ENCODE results near the gene SLC9B2. TPM values are rescaled to one million over a fixed set of nuclear protein-coding genes. Genes with fewer than 3 reads are reported as not detected.

SLC9B2 gene
- total RNA-seq, 1 donor from 2014 or later = 18.5 TPM

GRCh38 chr4:103075894-103076746 lies 441 bp downstream of the SLC9B2 start:
- peak in 1 of 2 donors; percentile 65 for DNase-seq (ENCODE audit: low read depth in 2 of 2)

DNA sequence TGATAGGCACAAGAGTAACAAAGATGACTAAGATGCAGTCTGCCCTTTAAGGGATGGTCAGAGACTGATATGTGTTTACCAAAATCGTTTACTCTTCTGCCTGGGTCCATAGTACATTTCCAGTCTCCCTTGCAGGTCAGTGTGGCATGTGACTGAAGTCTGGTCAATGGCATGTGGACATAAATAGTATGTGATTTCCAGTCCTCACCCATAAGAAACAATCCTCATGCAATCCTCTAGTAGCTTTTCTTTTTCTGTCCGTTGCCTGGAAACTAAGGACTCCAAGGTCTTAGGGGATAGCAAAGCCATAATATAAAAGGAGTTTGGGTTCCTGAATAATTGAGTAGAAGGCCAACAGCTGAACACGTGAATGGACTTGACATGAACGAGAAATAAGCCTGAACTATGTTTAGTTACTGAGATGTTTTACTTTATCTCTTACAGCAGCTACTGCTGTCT lies 1.1 kb downstream of the SLC9B2 start:
- DNase-seq (ENCODE audit: low read depth in 2 of 2) = peak in 1 of 2 donors; percentile 7

GRCh38 chr4:103074744-103075434 lies 1.7 kb downstream of the SLC9B2 start:
- peak in 1 of 2 donors; percentile 16 for DNase-seq (ENCODE audit: low read depth in 2 of 2)

- no peak for DNase-seq (ENCODE audit: low read depth in 2 of 2)
Observed at GRCh38 chr4:103073792-103074438, 2.6 kb downstream of the SLC9B2 start.

GRCh38 chr4:103067841-103068547 lies 8.6 kb downstream of the SLC9B2 start:
- DNase-seq (ENCODE audit: low read depth in 2 of 2) = peak in 1 of 2 donors; percentile 2

GRCh38 chr4:103060453-103061148 lies 16.0 kb downstream of the SLC9B2 start:
- DNase-seq (ENCODE audit: low read depth in 2 of 2) = no peak

DNA sequence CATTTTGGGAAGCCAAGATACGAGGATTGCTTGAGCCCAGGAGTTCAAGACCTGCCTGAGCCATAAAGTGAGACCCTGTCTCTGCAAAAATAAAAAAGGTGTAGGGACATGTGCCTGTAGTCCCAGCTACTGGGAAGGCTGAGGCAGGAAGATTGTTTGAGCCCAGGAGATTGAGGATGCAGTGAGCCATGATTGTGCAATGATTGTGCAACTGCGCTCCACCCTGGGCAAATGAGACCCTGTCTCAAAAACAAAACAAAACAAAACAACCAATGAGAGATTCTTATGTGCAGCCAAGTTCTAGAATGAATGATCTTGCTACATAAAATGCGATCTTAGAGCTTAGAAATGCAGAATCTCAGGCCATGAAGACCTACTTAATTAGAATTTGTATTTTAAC lies 22.5 kb downstream of the SLC9B2 start:
- no peak for DNase-seq (ENCODE audit: low read depth in 2 of 2)

GRCh38 chr4:103052779-103053178 lies 23.8 kb downstream of the SLC9B2 start:
- DNase-seq (ENCODE audit: low read depth in 2 of 2) = no peak

GRCh38 chr4:103052145-103052544 lies 24.4 kb downstream of the SLC9B2 start:
- DNase-seq (ENCODE audit: low read depth in 2 of 2) = no peak

- DNase-seq (ENCODE audit: low read depth in 2 of 2) = no peak
Observed at GRCh38 chr4:103050736-103051436, 25.7 kb downstream of the SLC9B2 start.

DNA sequence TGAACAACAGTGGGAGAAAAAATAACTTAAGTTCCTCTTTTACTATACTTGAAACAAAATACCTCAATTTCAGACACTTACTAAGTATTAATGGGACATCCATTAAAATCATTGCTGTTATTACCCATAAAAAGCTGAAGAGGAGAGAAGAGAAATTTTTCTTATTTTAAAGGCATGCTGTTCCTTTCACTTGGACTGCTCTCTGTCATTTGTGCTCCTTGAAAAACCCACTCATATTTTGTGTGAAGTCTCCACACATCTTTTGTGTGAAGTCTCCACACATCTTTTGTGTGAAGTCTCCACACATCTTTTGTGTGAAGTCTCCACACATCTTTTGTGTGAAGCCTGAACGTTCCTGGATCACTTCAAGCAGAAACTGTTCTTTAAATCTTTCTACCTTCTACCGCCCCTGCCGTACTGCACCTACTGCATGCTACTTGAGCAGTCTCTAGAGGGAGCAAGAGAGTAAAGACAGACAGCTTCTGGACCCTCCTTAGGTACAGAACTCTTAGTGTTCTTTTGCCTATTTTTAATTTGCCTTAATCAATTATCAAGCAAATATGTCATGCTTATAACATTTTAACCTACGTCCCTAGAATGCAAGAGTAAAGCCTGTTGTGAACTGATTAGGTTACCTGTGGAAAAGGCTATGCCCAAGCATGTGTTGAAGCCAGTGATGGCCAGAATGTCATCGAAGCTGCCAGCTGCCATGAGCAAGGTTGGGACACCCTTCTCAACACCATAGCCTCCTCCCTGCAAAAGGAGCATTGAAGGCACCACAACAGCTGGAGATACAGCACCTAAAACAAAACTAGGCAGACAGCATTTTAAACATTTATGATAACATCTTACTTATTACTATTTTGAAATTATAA lies 29.9 kb downstream of the SLC9B2 start:
- DNase-seq (ENCODE audit: low read depth in 2 of 2) = peak in 1 of 2 donors; percentile 48

DNA sequence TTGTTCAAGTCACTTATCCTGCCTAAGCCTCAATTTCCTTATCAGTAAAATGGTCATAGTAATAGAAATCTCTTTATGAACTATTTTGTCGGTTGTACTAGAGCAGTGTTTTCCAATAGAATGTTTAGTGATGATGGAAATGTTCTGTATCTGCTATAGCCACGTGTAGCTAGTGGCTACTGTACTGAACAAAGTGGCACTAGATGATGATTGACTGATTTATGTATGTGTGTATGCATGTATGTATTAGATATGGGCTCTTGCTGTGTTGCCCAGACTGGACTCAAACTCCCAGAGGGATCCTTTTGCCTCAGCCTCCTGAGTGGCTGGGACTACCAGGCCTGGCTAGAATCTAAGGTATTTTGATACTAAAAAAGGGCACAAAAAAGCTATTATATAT lies 32.4 kb downstream of the SLC9B2 start:
- no peak for DNase-seq (ENCODE audit: low read depth in 2 of 2)

- no peak for DNase-seq (ENCODE audit: low read depth in 2 of 2)
Observed at GRCh38 chr4:103036169-103036568, 40.4 kb downstream of the SLC9B2 start.

- peak in 1 of 2 donors; percentile 26 for DNase-seq (ENCODE audit: low read depth in 2 of 2)
Observed at GRCh38 chr4:103032574-103032973, 44.0 kb downstream of the SLC9B2 start.

- DNase-seq (ENCODE audit: low read depth in 2 of 2) = no peak
Observed at GRCh38 chr4:103030791-103031190, 45.8 kb downstream of the SLC9B2 start.

DNA sequence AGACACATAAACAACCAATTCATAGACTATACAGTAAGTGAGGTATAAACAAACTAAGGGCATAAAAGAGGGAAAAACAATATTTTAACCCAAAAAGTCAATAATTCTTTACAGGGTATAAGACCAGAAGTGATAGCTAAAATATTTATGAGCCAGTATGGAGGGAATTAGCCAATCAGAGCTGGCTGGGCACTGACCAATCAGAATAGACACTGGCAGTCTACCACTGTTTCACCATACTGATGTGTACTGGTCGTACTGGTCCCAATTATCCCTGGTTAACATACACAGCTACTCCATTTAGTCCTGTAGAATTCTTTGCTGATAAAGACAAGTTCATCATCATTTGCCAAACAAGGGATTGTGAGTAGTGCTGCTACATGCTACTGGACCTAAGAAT lies 47.3 kb downstream of the SLC9B2 start:
- DNase-seq (ENCODE audit: low read depth in 2 of 2) = no peak

- no peak for DNase-seq (ENCODE audit: low read depth in 2 of 2)
Observed at GRCh38 chr4:103026868-103027267, 49.7 kb downstream of the SLC9B2 start.

DNA sequence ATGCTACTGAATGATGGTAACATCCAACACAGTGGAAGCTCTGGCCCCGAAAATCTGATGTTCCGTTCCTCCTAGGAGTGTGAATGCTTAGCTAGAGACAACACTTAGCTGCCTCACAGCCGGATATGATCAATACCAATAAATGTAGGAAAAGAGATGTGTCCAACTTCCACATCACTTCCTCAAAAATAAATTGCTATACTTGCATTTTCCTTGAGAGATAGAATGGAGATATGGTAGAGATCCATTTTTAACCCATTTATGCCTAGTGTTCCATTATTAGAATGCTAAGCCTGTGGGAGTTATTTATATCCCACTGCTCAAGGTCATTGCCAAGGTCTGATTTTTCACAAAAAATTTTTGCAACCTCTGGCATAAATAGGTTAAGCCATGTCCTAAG lies 51.6 kb downstream of the SLC9B2 start:
- DNase-seq (ENCODE audit: low read depth in 2 of 2) = no peak

- DNase-seq (ENCODE audit: low read depth in 2 of 2) = no peak
Observed at GRCh38 chr4:103021120-103021519, 55.4 kb downstream of the SLC9B2 start.
